B cell (primary cell): Measurements from ENCODE around the gene CTRB1. TPM values are rescaled to one million over a fixed set of nuclear protein-coding genes. Genes with fewer than 3 reads are reported as not detected.

ENCODE experiments used
- ATAC-seq: fragments of 200-7000 bp; cut with Tn5 transposase; one replicate; pipeline ENCODE4 v1.10.0; 2021; ENCODE audit warnings: low read depth, mild to moderate bottlenecking, moderate number of reproducible peaks, moderate library complexity
- CTCF ChIA-PET: fragments of 350-600 bp; sonication (Branson Sonifier 250); formaldehyde crosslinking; loops from one replicate; lab custom pipeline; 2021; ENCODE audit warnings: antibody characterized with exemption, inconsistent platforms; lab: Charles Lee
- POLR2A ChIA-PET: fragments of 350-600 bp; sonication (Branson Sonifier 250); formaldehyde crosslinking; loops from one replicate; lab custom pipeline; 2021; ENCODE audit warnings: antibody characterized with exemption; lab: Charles Lee
- DNase-seq: peaks from one replicate; pipeline ENCODE4 v3.0.0; 2013
- H2AFZ ChIP-seq: 2 replicates; pipeline ENCODE4 v1.6.1; 2012; ENCODE audit warnings: mild to moderate bottlenecking, low read depth, low read length; ENCODE audit not compliant: insufficient read depth, poor library complexity, severe bottlenecking
- H3K27ac ChIP-seq, 2 donors: 1 replicate in 1 of 2; 2 replicates in 1 of 2; pipeline ENCODE4 v1.5.1; 2012 to 2013; ENCODE audit warnings: low read length in 2 of 2, mild to moderate bottlenecking in 2 of 2, moderate library complexity in 1 of 2
- H3K27me3 ChIP-seq, 4 experiments: fragments of 200-600 bp in 1 of 4; sonication (generic) in 1 of 4; replicated peaks in 1 of 4; 1 replicate in 2 of 4; 2 replicates in 2 of 4; pipeline versions ENCODE4 v1.6.1 to v1.7.0; 2013 to 2016; ENCODE audit warnings: low read length in 3 of 4, mild to moderate bottlenecking in 2 of 4, mixed read lengths in 1 of 4, moderate library complexity in 1 of 4; ENCODE audit not compliant: insufficient read depth in 4 of 4, control insufficient read depth in 3 of 4; ENCODE audit errors: control extremely low read depth in 1 of 4
- H3K36me3 ChIP-seq, 2 experiments: replicated peaks in 1 of 2; 1 replicate in 1 of 2; 2 replicates in 1 of 2; pipeline versions ENCODE4 v1.6.1 to v1.7.1; 2013; ENCODE audit warnings: low read length in 1 of 2; ENCODE audit not compliant: insufficient read depth in 2 of 2, control insufficient read depth in 1 of 2; ENCODE audit errors: control extremely low read depth in 1 of 2, extremely low read depth in 1 of 2
- H3K4me1 ChIP-seq, 2 donors: fragments of 200-600 bp in 1 of 2; sonication (generic) in 1 of 2; 1 replicate in 1 of 2; 2 replicates in 1 of 2; pipeline versions ENCODE4 v1.5.1 to v1.6.1; 2013 to 2017; ENCODE audit warnings: low read length in 2 of 2; ENCODE audit not compliant: control insufficient read depth in 2 of 2, insufficient read depth in 2 of 2
- H3K4me2 ChIP-seq: replicated peaks from 2 replicates; pipeline ENCODE3; 2012; ENCODE audit warnings: mild to moderate bottlenecking, low read depth, low read length; ENCODE audit not compliant: poor library complexity, severe bottlenecking
- H3K4me3 ChIP-seq, 5 experiments: fragments of 200-600 bp in 1 of 5; sonication (generic) in 1 of 5; 1 replicate in 3 of 5; 2 replicates in 2 of 5; pipeline versions ENCODE4 v1.5.1 to v1.7.0; 2011 to 2016; ENCODE audit warnings: low read length in 4 of 5, mild to moderate bottlenecking in 4 of 5, low read depth in 2 of 5, control low read depth in 1 of 5, moderate library complexity in 1 of 5; ENCODE audit not compliant: insufficient read depth in 1 of 5; ENCODE audit errors: control extremely low read depth in 1 of 5, extremely low read depth in 1 of 5
- H3K79me2 ChIP-seq: fragments of 200-600 bp; sonication (generic); one replicate; pipeline ENCODE4 v1.6.0; 2016; ENCODE audit warnings: low read length; ENCODE audit not compliant: control insufficient read depth, insufficient read depth
- H3K9ac ChIP-seq: fragments of 200-600 bp; sonication (generic); 2 replicates; pipeline ENCODE4 v1.6.1; 2017; ENCODE audit warnings: mild to moderate bottlenecking, low read length, moderate library complexity
- H3K9me3 ChIP-seq, 3 donors: one replicate each; pipeline versions ENCODE4 v1.6.1 to v1.7.1; 2013; ENCODE audit warnings: low read length in 2 of 3; ENCODE audit not compliant: control insufficient read depth in 2 of 3, insufficient read depth in 1 of 3; ENCODE audit errors: control extremely low read depth in 1 of 3
- H4K20me1 ChIP-seq: 2 replicates; pipeline ENCODE4 v1.6.0; 2012; ENCODE audit warnings: mild to moderate bottlenecking, low read length; ENCODE audit not compliant: insufficient read depth, control insufficient read depth, poor library complexity, severe bottlenecking
- H3K27ac Mint-ChIP-seq: one replicate; pipeline ENCODE4 v1.8.0; 2021; ENCODE audit warnings: mixed read lengths
- H3K27me3 Mint-ChIP-seq: one replicate; pipeline ENCODE4 v1.8.0; 2021; ENCODE audit warnings: mixed read lengths
- H3K4me1 Mint-ChIP-seq: one replicate; pipeline ENCODE4 v1.8.0; 2021; ENCODE audit warnings: mixed read lengths
- H3K4me3 Mint-ChIP-seq: one replicate; pipeline ENCODE4 v1.8.0; 2021; ENCODE audit warnings: mixed read lengths
- H3K9me3 Mint-ChIP-seq: one replicate; pipeline ENCODE4 v1.8.0; 2022; ENCODE audit warnings: mixed read lengths; ENCODE audit not compliant: insufficient read depth
- EZH2 ChIP-seq: IDR thresholded peaks from 2 replicates; pipeline ENCODE4 v1.6.1; 2012; ENCODE audit warnings: borderline replicate concordance, low read depth, mild to moderate bottlenecking, moderate library complexity, low read length; ENCODE audit not compliant: insufficient read depth, poor library complexity, severe bottlenecking
- whole genome bisulfite sequencing: methylation state at CpG from one replicate; pipeline ENCODE4 v1.1.5; 2013; ENCODE audit warnings: missing lambda C conversion rate; ENCODE audit not compliant: insufficient coverage; 5-methylcytosine and 5-hydroxymethylcytosine counted together
- intact Hi-C: fragments of 100-400 bp; cut with micrococcal nuclease; formaldehyde crosslinking; loops from one replicate; pipeline ENCODE4 v1.10.0; 2022
- polyA plus RNA-seq: library from polyadenylated mRNA; depleted of rRNA; stranded (reverse); fragments of >200 nt; gene quantifications from 2 replicates; pipeline ENCODE4 v1.2.3, GENCODE V29; 2012
- total RNA-seq, 2 donors: library from RNA; stranded (reverse); fragments of 120-200 nt in 1 of 2; gene quantifications; 1 replicate in 1 of 2; 2 replicates in 1 of 2; pipeline versions ENCODE4 v1.2.3 to v1.2.4, GENCODE V29; 2013 to 2022
- TF ChIP-seq, protein P1 (sequence below): fragments of 200-600 bp; IDR thresholded peaks from one replicate; pipeline ENCODE4 v1.8.0; 2022; ENCODE audit warnings: antibody characterized with exemption, mild to moderate bottlenecking

Gene CTRB1
- total and polyA plus RNA-seq, 2 donors (not counting 1 experiment from before 2014, with no cell fraction given), result not detected

DNA sequence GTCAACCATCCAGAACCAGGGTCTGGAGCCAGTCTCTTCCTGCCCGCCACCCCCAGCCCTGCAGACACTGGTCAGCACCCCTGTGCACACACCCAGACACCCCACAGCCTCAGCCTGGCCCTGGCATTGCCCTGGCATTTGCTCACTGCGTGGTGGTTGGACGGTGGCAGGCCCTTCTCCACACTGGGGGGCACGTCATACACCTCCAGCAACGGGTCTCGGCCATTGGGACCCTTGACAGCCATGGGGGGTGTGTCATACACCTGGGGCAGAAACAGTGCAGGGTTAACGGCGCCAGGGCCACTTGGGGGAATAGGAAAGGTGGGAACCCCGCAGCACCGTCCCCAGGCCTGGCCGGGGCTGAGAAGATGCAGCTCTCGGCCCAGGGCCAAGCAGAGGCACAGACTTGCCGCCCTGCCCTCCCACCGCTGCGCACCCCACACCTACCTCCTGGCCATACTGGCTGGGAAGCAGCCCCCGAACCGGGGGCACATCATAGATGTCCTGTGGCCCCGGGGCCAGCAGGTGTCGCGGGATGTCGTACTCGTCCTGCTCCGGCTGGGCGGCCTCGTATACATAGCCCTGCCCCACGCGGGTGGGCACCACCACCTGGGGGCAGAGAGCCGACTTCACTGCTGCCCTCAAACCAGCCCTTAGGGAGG lies 18.1 kb downstream of the CTRB1 start:
- Histone ChIP-seq H3K4me2 (no peak overlapping the region), H3K9ac (no peak overlapping the region), H3K27me3 (peaks cover 0 to 87% (median 16%) of the 10 kb centered on the region in 4 experiments), H3K4me3 (no peak overlapping the region), H3K27ac (no peak overlapping the region), H2AFZ (no peak overlapping the region), H4K20me1 (no peaks in the 10 kb centered on the region), H3K79me2 (no peaks in the 10 kb centered on the region), H3K4me1 (peaks cover 0 to 7% of the 10 kb centered on the region in 2 donors), H3K9me3 (peaks cover 0 to 32% (median 0%) of the 10 kb centered on the region in 3 donors), H3K36me3 (no peaks in the 10 kb centered on the region)
- ChIA-PET CTCF (interaction anchor here (1.0 to 7.1 kb wide), 4 partner anchors 143 to 527 kb away, joined by 3 to 109 read pairs (median 41); no protein-coding TSS in a partner anchor), POLR2A (no interaction called here)
- ATAC-seq (no peak), DNase-seq (no peak)
- TF ChIP-seq, protein P1, sequence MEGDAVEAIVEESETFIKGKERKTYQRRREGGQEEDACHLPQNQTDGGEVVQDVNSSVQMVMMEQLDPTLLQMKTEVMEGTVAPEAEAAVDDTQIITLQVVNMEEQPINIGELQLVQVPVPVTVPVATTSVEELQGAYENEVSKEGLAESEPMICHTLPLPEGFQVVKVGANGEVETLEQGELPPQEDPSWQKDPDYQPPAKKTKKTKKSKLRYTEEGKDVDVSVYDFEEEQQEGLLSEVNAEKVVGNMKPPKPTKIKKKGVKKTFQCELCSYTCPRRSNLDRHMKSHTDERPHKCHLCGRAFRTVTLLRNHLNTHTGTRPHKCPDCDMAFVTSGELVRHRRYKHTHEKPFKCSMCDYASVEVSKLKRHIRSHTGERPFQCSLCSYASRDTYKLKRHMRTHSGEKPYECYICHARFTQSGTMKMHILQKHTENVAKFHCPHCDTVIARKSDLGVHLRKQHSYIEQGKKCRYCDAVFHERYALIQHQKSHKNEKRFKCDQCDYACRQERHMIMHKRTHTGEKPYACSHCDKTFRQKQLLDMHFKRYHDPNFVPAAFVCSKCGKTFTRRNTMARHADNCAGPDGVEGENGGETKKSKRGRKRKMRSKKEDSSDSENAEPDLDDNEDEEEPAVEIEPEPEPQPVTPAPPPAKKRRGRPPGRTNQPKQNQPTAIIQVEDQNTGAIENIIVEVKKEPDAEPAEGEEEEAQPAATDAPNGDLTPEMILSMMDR, result no peak
- no peak for TF ChIP-seq EZH2
- intact Hi-C loops, result no loop called here
- Mint-ChIP-seq H3K4me3 (no peak overlapping the region), H3K27ac (no peak overlapping the region), H3K4me1 (peaks cover 2% of the 10 kb centered on the region), H3K27me3 (peaks cover 53% of the 10 kb centered on the region), H3K9me3 (no peaks in the 10 kb centered on the region)
- WGBS, result 94% methylated on average over 27 of the region's 28 CpGs

DNA sequence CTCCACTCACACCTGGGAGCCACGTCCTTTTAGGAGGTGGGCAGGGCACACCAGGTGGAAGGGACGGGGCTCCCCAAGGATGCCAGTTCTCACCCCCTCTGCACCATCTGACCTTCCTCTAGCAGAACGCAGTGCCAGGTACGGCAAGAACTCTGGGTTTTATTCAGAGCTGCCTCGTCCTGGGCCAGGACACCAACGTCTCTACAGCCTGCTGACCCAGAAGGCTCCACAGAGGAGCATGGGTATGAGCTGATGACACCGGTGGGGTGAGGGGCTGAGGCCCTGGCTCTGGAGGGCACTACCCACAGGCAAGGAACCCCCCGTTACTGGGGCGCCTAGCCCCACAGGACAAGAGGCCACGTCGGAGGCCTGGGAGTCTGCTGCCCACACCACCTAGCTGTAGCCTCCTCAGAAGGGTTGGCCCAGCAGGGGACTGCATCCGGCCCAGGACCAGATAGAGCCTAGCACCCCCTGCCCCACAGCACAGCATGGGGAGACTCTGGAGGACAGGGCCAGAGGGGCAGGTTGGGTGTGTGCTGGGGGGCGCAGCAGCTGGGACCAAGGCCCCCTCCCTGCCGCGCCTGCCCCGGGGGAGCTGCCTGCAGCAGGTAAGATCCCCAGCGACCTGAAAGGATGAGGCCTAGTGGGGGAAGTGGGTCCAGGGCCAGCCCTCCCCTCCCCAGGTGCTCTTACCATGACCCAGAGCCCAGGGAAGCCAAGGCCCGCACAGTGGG lies 18.8 kb downstream of the CTRB1 start:
- no peak overlapping the region for H3K27ac Mint-ChIP-seq
- DNase-seq (no peak), ATAC-seq (no peak)
- Histone ChIP-seq H3K4me3 (no peak overlapping the region), H3K36me3 (no peaks in the 10 kb centered on the region), H3K27ac (no peak overlapping the region), H4K20me1 (no peaks in the 10 kb centered on the region), H2AFZ (no peak overlapping the region), H3K9me3 (peaks cover 0 to 32% (median 0%) of the 10 kb centered on the region in 3 donors), H3K4me1 (peaks cover 0 to 7% of the 10 kb centered on the region in 2 donors), H3K27me3 (peaks cover 0 to 87% (median 18%) of the 10 kb centered on the region in 4 experiments), H3K79me2 (no peaks in the 10 kb centered on the region), H3K9ac (no peak overlapping the region), H3K4me2 (no peak overlapping the region)
- H3K4me3 Mint-ChIP-seq, result no peak overlapping the region
- WGBS, result 87% methylated on average over 13 of the region's 18 CpGs
- H3K27me3 Mint-ChIP-seq, result peaks cover 56% of the 10 kb centered on the region
- no peak for TF ChIP-seq EZH2
- TF ChIP-seq, protein P1, result no peak
- intact Hi-C loops, result no loop called here
- CTCF ChIA-PET, result interaction anchor here (1.0 to 7.1 kb wide), 2 partner anchors 149 to 526 kb away, joined by 3 to 109 read pairs; no protein-coding TSS in a partner anchor
- peaks cover 2% of the 10 kb centered on the region for H3K4me1 Mint-ChIP-seq
- POLR2A ChIA-PET, result no interaction called here
- no peaks in the 10 kb centered on the region for H3K9me3 Mint-ChIP-seq
